COR-L47 (cell line): ENCODE results near the gene TRIM33.

Experiments
- DNase-seq: peaks from one replicate; lab custom pipeline; 2025; lab: John Stamatoyannopoulos, UW

TRIM33 gene

GRCh38 chr1:114511032-114511785, at the start of gene TRIM33:
TSS of gene TRIM33 (minus strand) at chr1:114511203. CDS start at chr1:114511076, 127 bp downstream.
- DNase-seq = peak; percentile 91

- DNase-seq = no peak
Measured at GRCh38 chr1:114559356-114559755, 48.4 kb upstream of the TRIM33 start.

GRCh38 chr1:114558544-114558943, 47.5 kb upstream of the TRIM33 start:
- DNase-seq = no peak

- no peak for DNase-seq
Measured at GRCh38 chr1:114554577-114554976, 43.6 kb upstream of the TRIM33 start.

- DNase-seq = no peak
Measured at GRCh38 chr1:114552106-114552639, 41.2 kb upstream of the TRIM33 start.

- DNase-seq = no peak
Measured at GRCh38 chr1:114551400-114551799, 40.4 kb upstream of the TRIM33 start.

GRCh38 chr1:114550336-114550735, 39.3 kb upstream of the TRIM33 start:
- no peak for DNase-seq

GRCh38 chr1:114549137-114549536, 38.1 kb upstream of the TRIM33 start:
- no peak for DNase-seq

GRCh38 chr1:114547076-114547475, 36.1 kb upstream of the TRIM33 start:
- DNase-seq = no peak

- DNase-seq = no peak
Measured at GRCh38 chr1:114545796-114546195, 34.8 kb upstream of the TRIM33 start.

- no peak for DNase-seq
Measured at GRCh38 chr1:114545315-114545714, 34.3 kb upstream of the TRIM33 start.

- DNase-seq = no peak
Measured at GRCh38 chr1:114540821-114541220, 29.8 kb upstream of the TRIM33 start.

GRCh38 chr1:114540272-114540671, 29.3 kb upstream of the TRIM33 start:
- no peak for DNase-seq

- DNase-seq = no peak
Measured at GRCh38 chr1:114536043-114536442, 25.0 kb upstream of the TRIM33 start.

GRCh38 chr1:114535401-114535800, 24.4 kb upstream of the TRIM33 start:
- DNase-seq = no peak

- DNase-seq = no peak
Measured at GRCh38 chr1:114531094-114531493, 20.1 kb upstream of the TRIM33 start.

GRCh38 chr1:114530224-114530623, 19.2 kb upstream of the TRIM33 start:
- DNase-seq = no peak

- no peak for DNase-seq
Measured at GRCh38 chr1:114524944-114525343, 13.9 kb upstream of the TRIM33 start.

- no peak for DNase-seq
Measured at GRCh38 chr1:114522264-114522575, 11.2 kb upstream of the TRIM33 start.

- DNase-seq = no peak
Measured at GRCh38 chr1:114521396-114522263, 10.6 kb upstream of the TRIM33 start.

- no peak for DNase-seq
Measured at GRCh38 chr1:114517348-114517747, 6.3 kb upstream of the TRIM33 start.

- no peak for DNase-seq
Measured at GRCh38 chr1:114512595-114513280, 1.7 kb upstream of the TRIM33 start.
